Activated CD4-positive, CD25-positive, alpha-beta regulatory T cell treated with anti-CD3 and anti-CD28 coated beads, Interleukin-2, amount 50 U/mL, for 16 hours (primary cell): ENCODE results near the gene TRAPPC2.
"Not testable (repeated sequence)": the region's sequence is repeated elsewhere in the genome, so short reads cannot be mapped to it uniquely, and the experiment has no call there.

ENCODE experiments used
- DNase-seq: peaks from one replicate; pipeline ENCODE4 v3.0.0-alpha.2; 2020; ENCODE audit warnings: low read depth, low spot score

The TRAPPC2 gene

DNA sequence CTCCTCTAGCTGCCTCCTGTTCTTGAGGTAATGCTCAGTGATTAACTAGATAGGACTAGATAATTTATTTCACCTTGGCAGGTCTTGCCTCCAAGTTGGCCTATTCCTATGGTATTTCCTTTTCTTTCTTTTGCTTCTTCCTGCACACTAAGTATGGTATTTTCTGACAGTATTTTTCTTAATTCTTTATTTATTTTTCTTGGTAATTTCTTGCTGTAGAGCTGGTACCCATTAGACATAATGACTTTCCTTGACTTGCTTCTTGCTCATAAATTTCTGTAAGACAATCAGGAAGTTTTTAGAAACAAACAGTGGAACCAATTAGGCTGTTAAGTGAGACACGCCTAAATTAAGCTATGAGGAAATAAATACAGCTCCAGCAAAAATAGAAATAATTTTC, 36.0 kb downstream of the TRAPPC2 start:
- DNase-seq, result no peak

DNA sequence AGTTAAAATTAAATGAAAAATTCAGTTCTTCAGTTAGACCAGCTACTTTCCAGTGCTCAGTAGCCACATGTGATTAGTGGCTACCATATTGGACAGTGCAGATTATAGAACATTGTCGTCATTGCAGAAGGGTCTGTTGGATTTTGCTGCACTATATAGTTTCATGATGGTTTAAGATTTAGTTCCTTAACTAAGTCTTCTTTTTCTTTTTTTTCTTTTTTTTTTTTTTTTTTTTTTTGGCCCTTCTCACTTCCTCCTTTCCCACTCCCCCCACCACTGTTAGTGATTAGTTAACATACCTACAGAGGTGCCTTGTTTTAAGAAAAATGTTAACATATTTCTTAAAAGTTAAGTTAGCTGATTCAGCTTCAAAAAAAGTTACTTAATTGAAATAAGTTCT, 36.4 kb downstream of the TRAPPC2 start:
- DNase-seq, result no peak

GRCh38 chrX:13697455-13697854, 37.0 kb downstream of the TRAPPC2 start:
- DNase-seq, result no peak

GRCh38 chrX:13695601-13696115, 38.8 kb downstream of the TRAPPC2 start:
- DNase-seq, result no peak

DNA sequence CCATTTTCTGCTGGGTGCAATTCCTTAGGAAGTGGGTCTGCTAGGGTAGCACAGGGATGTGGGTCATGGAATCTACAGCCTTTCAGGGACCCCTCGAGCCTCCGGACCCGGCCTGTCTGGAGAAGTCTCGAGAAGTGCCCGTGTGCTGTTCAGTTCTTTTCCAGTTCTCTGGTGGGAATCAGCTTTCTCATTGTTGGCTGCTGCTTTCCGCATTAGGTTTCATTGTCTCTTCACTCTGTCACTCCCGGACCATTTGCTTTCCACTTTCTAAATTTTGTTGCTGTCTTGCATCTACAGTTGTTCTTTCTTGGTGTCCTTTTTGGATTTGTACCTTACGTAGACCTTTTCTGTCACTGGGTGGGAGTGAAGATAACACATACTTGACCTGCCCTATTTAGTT, 39.4 kb downstream of the TRAPPC2 start:
- no peak for DNase-seq

GRCh38 chrX:13694359-13694758, 40.1 kb downstream of the TRAPPC2 start:
- no peak for DNase-seq

DNA sequence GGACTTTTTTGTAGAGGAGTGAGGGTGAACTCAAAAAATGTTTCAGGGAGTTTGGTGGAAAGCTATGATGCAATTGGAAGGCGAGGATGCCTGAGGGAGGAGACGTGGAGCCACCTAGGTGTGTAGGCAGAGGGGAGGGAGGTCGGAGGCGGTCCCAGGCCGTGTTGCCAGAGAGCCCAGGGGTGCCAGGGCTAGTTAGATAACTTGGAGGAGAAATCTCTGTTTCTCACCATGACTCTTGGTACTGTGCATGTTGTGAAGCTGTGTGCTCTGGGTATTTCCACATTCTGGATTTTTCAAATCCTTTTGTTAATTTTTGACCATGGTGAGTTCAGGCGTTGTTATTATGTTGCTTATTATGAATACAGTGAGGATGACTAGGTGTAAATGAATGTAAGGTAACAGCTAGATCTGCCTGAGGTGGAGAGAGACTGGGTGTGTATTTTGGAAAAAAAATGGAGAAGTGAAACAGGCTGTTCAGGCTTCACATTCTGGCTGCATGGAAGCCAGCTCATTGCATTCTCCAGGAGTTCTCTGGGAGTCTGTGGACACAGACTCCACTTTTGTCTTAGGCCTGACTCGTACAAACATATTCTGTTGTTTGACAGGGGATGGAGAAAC, 41.0 kb downstream of the TRAPPC2 start:
- DNase-seq, result no peak

DNA sequence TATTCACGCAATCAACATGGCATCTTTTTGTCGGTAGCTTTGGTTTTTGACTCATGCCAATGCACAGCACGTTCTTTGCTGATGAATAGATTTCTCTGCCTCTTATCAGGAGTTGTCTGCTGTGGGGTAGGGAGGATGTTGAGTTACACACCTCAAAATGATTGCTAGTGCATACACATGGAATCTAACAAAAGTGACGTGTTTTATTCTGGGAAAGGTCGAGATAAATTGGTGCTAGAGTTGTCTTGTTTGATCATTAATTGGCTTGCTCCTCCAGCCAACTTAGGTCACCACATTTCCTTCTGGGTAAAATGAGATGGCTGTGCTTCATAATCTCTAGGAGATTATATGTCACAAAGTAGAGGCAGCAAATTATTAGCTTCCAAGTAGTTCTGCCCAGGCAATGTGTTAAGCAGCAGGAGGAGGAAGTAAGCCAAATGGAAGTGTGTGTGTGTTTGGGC, 41.6 kb downstream of the TRAPPC2 start:
- DNase-seq, result no peak

- no peak for DNase-seq
Measured at GRCh38 chrX:13691841-13692371, 42.5 kb downstream of the TRAPPC2 start.

DNA sequence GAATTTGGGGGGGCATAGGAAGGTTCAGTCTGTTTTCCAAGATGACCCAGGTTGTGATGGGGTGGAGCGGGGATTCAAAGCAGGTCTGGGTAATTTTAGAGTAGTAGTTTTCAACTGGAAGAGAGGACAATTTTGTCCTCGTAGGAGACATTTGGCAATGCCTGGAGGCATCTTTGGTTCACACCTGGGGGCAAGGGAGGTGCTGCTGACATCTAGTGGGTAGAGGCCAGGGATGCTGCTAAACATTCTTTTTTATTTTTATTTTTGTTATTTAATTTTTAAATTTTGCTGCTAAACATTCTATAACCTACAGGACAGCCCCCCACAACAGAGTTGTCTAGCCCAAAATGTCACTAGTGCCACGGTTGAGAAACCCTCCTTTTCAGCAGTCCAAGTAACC, 43.6 kb downstream of the TRAPPC2 start:
- no peak for DNase-seq

- no peak for DNase-seq
Measured at GRCh38 chrX:13689741-13690211, 44.6 kb downstream of the TRAPPC2 start.

- peak; percentile 63 for DNase-seq
Measured at GRCh38 chrX:13688958-13689740, 45.3 kb downstream of the TRAPPC2 start, which contains the start of gene RAB9A. Gene RAB9A, plus strand, starts transcription at chrX:13689128. Its CDS starts 19,619 bp downstream, at chrX:13708747.

DNA sequence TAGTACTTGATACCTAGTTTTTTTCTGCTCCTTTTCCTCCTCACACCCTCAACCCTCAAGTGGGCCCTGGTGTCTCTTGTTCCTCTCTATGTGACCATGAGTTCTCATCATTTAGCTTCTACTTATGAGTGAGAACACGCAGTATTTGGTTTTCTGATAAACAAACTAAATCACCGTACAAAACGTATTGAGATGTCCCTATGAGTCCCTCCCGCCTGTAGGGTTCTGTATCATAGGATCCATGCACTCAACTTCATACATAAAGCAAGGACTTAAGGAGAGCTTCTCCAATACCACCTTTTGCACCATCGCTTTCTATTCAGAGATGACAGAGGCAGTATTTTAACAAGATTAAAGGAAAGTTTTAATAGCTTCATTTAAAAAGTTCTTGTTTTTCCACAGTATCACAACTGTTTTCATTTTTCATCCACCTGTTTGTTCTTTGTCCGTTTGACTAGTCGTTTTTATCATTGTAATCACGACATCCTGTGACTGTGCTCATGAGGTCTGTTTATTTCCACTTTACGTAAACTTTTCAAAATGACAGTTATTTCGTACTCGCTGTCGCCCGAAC, 45.9 kb downstream of the TRAPPC2 start:
- DNase-seq, result no peak

DNA sequence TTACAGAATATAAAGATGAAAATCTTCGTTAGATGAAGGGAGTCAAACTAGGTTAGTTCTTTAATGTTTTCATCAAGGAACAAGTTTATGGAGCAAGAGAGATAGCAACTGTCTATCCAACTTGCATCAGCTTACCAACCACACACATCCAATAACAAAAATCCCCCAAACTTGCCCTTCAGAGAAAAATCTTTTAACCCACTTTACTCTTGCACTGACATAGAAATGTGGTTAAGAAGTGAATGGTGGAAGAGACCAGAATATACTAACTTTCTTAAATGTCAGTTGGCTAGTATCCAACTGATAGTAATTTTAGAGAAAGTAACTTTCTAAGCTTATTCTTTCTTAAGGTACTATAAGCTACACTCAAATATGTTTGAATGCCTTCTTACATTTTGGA, 47.2 kb downstream of the TRAPPC2 start:
- no peak for DNase-seq

DNA sequence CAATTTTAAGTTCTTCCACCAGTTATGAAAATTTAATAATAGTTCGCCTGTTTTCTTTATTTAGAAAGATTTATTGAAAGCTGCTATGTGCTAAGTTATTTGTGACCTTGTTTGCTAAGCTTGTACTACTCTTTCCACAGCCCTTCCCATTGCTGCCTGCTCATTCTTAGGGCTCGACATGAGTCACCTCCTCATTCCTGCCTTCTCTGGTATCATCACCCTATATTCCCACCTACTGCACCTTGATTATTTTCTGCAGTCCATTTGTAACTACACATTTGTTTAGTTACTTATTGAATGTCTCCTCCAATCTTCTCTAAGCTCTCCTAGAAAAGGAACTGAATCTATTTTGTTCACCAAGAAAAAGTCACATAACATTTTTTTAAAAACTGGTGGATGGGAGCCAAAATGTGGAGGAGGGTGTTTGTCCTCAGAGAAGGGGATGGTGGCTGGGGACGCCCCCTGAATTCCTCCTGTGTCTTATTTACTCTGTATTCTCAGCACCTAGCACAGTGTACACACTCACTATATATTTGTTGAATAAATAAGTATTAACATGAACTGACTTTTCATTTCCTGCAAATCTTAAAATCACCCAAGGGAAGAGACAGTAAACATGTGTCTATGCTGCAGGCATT, 49.2 kb downstream of the TRAPPC2 start:
- DNase-seq, result no peak

DNA sequence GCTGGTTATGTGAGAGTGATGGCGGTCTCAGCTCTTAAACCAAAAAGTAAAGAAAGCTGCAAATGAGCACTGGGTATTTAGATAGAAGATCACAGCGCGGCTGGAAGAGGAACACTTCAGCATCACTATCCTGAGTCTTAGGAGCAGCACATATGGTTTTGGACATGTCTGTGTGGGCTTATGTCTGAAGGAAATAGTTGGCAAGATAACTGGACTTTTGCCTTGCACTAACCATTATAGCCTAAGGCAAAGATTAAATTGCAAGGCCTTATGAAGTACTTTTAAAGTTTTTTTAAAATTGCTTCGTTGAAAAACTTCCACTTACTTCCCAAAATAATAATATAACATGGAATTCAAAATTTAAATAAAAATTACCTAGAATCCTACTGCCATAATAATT, 50.1 kb downstream of the TRAPPC2 start:
- no peak for DNase-seq

DNA sequence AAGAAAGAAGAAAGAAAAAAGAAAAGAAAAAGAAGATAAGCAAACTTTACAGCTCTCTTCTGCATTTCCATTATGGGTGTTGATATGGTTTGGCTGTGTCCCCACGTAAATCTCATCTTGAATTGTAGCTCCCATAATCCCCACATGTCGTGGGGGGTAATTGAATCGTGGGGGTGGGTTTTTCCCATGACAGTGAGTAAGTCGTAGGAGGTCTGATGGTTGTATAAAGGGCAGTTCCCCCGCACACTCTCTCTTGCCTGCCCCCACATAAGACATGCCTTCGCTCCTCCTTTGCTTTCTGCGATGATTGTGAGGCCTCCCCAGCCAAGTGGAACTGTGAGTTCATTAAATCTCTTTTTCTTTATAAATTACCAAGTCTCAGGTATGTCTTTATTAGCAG, 52.8 kb downstream of the TRAPPC2 start:
- no peak for DNase-seq

GRCh38 chrX:13679700-13680099, 54.7 kb downstream of the TRAPPC2 start:
- not testable (repeated sequence) for DNase-seq

GRCh38 chrX:13676885-13677284, 57.5 kb downstream of the TRAPPC2 start:
- DNase-seq, result no peak

- DNase-seq, result no peak
Measured at GRCh38 chrX:13673016-13673415, 61.4 kb downstream of the TRAPPC2 start.

- no peak for DNase-seq
Measured at GRCh38 chrX:13670197-13670596, 64.2 kb downstream of the TRAPPC2 start.

DNA sequence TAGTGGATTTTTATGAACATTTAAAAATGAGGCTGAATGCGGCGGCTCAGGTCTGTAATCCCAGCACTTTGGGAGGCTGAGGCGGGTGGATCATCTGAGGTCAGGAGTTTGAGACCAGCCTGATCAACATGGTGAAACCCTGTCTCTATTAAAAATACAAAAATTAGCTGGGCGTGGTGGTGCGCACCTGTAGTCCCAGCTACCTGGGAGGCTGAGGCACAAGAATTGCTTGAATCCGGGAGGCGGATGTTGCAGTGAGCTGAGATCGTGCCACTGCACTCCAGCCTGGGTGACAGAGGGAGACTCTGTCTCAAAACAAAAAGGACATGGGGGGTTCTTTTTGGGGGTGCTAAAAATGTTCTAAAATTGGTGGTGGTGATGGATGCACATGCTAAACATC, 64.7 kb downstream of the TRAPPC2 start:
- DNase-seq, result not testable (repeated sequence)
